HFFc6 (cell line): Measurements from ENCODE around the gene LRRC10B. TPM values are rescaled to one million over a fixed set of nuclear protein-coding genes. Genes with fewer than 3 reads are reported as not detected.

ENCODE experiments used
- DNase-seq: peaks from one replicate; pipeline ENCODE4 v3.0.0-alpha.2; 2018
- H3K27ac Mint-ChIP-seq: 2 replicates; pipeline ENCODE4 v1.8.0; 2020; ENCODE audit warnings: mild to moderate bottlenecking, mixed read lengths
- H3K27me3 Mint-ChIP-seq: 2 replicates; pipeline ENCODE4 v1.8.0; 2021; ENCODE audit warnings: mild to moderate bottlenecking, moderate library complexity, mixed read lengths; ENCODE audit not compliant: insufficient read depth
- H3K36me3 Mint-ChIP-seq: 2 replicates; pipeline ENCODE4 v1.8.0; 2021; ENCODE audit warnings: low read depth, mixed read lengths
- H3K4me1 Mint-ChIP-seq: 2 replicates; pipeline ENCODE4 v1.8.0; 2020; ENCODE audit warnings: low read depth, mixed read lengths
- H3K4me3 Mint-ChIP-seq: 2 replicates; pipeline ENCODE4 v1.8.0; 2020; ENCODE audit warnings: mild to moderate bottlenecking, moderate library complexity, mixed read lengths
- H3K9me3 Mint-ChIP-seq: 2 replicates; pipeline ENCODE4 v1.8.0; 2020; ENCODE audit warnings: mild to moderate bottlenecking, mixed read lengths
- CTCF ChIP-seq: fragments of 200-600 bp; sonication (generic); IDR thresholded peaks from 2 replicates; pipeline ENCODE4 v1.5.0; 2021; ENCODE audit warnings: antibody characterized with exemption, mild to moderate bottlenecking
- total RNA-seq, 6 experiments: library from RNA; stranded (reverse); fragmentation: NEBNext Ultra II Directional; extraction: Animal tissue kit (Norgen Biotek cat#: 25700); gene quantifications; 2 replicates in 1 of 6; 3 replicates in 5 of 6; pipeline ENCODE4 v1.2.3, GENCODE V29; 2021

The LRRC10B gene
- total RNA-seq, 6 experiments from 2014 or later: not detected

- Mint-ChIP-seq H3K4me1 (peaks cover 7% of the 10 kb centered on the region), H3K36me3 (no peaks in the 10 kb centered on the region), H3K4me3 (no peak overlapping the region), H3K27me3 (peaks cover 22% of the 10 kb centered on the region), H3K27ac (no peak overlapping the region), H3K9me3 (no peaks in the 10 kb centered on the region)
- no peak for DNase-seq
- TF ChIP-seq CTCF: no peak
These were observed 21.1 kb upstream of the LRRC10B start for GRCh38 chr11:61487342-61488025.

GRCh38 chr11:61488651-61489291 lies 19.8 kb upstream of the LRRC10B start:
- no peaks in the 10 kb centered on the region for H3K9me3 Mint-ChIP-seq
- no peak for TF ChIP-seq CTCF
- H3K4me3 Mint-ChIP-seq: no peak overlapping the region
- peaks cover 15% of the 10 kb centered on the region for H3K27me3 Mint-ChIP-seq
- no peak overlapping the region for H3K27ac Mint-ChIP-seq
- no peak for DNase-seq
- no peaks in the 10 kb centered on the region for H3K36me3 Mint-ChIP-seq
- H3K4me1 Mint-ChIP-seq: peaks cover 7% of the 10 kb centered on the region

GRCh38 chr11:61489833-61490721 lies 18.5 kb upstream of the LRRC10B start:
- Mint-ChIP-seq H3K4me3 (no peak overlapping the region), H3K9me3 (no peaks in the 10 kb centered on the region), H3K4me1 (peaks cover 7% of the 10 kb centered on the region), H3K27me3 (peaks cover 17% of the 10 kb centered on the region), H3K36me3 (no peaks in the 10 kb centered on the region), H3K27ac (no peak overlapping the region)
- DNase-seq: no peak
- TF ChIP-seq CTCF: no peak

- H3K9me3 Mint-ChIP-seq: no peaks in the 10 kb centered on the region
- DNase-seq: no peak
- H3K36me3 Mint-ChIP-seq: no peaks in the 10 kb centered on the region
- H3K4me3 Mint-ChIP-seq: no peak overlapping the region
- peaks cover 7% of the 10 kb centered on the region for H3K4me1 Mint-ChIP-seq
- H3K27ac Mint-ChIP-seq: no peak overlapping the region
- TF ChIP-seq CTCF: no peak
- peaks cover 14% of the 10 kb centered on the region for H3K27me3 Mint-ChIP-seq
These were observed 16.7 kb upstream of the LRRC10B start for GRCh38 chr11:61491736-61492395.

GRCh38 chr11:61494381-61494961 lies 14.1 kb upstream of the LRRC10B start:
- Mint-ChIP-seq H3K9me3 (no peaks in the 10 kb centered on the region), H3K4me3 (no peak overlapping the region), H3K36me3 (no peaks in the 10 kb centered on the region), H3K4me1 (peaks cover 7% of the 10 kb centered on the region), H3K27ac (no peak overlapping the region), H3K27me3 (peaks cover 18% of the 10 kb centered on the region)
- TF ChIP-seq CTCF: no peak
- no peak for DNase-seq
